ENCODE results near the gene CCDC167.

CCDC167 gene

DNA sequence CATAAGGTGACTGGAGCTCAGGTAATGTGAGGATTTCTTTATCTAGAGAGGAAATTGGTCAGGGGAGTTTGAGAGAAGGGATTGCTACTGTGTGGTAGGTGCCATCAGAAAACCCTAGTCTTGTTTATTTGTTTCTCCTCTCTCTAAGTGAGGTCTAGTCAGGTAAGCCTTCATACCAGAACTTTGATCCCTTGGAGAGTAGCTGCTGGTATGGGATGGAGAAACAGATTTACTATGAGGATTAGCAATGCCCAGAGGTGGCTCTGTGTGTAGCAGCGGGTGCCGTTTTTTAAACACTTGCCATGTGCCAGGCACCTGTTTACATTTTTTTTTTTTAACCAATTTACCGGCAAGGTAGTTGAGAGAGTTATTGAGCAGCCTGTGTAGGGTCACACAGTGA is 47.2 kb downstream of the CCDC167 start:
- TF ChIP-seq, protein P1, sequence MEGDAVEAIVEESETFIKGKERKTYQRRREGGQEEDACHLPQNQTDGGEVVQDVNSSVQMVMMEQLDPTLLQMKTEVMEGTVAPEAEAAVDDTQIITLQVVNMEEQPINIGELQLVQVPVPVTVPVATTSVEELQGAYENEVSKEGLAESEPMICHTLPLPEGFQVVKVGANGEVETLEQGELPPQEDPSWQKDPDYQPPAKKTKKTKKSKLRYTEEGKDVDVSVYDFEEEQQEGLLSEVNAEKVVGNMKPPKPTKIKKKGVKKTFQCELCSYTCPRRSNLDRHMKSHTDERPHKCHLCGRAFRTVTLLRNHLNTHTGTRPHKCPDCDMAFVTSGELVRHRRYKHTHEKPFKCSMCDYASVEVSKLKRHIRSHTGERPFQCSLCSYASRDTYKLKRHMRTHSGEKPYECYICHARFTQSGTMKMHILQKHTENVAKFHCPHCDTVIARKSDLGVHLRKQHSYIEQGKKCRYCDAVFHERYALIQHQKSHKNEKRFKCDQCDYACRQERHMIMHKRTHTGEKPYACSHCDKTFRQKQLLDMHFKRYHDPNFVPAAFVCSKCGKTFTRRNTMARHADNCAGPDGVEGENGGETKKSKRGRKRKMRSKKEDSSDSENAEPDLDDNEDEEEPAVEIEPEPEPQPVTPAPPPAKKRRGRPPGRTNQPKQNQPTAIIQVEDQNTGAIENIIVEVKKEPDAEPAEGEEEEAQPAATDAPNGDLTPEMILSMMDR (IDR thresholded peaks at IDR 0.05), result no peak

DNA sequence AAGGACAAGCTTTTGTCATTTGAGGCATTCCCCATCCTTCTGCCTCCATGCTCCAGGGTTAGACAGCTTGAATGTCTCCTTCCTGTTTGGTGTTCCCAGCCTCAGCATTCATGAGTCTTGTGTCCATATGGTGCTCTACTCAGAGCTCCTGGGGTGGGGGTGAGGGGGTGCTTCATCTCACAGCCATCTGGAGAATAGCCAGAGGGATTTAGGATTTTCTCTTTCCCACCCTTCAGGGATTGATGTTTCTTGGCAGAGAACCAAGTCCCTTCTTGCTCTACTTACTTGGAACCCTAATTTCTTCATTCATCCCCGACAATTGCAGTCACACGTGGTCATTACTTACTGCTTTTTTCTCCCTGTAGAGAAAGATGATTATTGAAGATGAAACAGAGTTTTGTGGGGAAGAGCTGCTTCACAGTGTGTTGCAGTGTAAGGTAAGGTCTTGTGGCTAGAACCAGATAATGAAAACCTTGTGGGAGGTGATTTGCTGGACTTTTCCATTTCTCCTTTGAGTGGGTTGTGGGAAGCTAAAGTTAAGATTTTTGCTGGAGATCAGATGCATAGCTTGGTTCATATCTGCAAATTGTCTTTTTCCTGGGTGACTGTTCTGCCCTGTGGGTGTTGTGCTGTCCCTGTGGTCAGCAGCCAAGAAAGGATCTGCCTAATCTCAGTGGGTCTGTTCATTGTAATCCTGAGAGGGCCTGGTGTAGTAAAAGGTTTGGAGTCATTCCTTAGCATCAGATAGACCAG is 48.1 kb downstream of the CCDC167 start:
- TF ChIP-seq, protein P1 (IDR thresholded peaks at IDR 0.05), result no peak

DNA sequence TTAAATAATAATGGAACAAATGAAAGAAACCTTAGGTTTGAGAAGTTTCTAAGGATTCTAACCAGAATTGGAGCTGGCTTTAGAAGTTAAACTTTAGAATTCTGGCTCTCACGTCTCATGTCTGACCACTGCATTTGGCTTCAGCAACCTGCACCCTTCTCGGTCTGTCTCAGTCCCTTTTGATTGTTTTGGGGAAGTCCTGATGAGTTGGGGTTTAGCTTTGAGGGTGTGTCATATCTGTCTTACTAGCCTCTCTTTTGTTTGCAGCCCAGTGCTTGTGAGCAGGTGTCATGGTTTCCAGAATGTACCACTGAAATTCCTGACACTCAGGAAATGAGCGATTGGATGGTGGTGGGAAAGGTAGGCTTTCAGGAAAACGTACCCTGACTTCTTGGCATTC is 49.7 kb downstream of the CCDC167 start:
- TF ChIP-seq, protein P1 (IDR thresholded peaks at IDR 0.05), result no peak

DNA sequence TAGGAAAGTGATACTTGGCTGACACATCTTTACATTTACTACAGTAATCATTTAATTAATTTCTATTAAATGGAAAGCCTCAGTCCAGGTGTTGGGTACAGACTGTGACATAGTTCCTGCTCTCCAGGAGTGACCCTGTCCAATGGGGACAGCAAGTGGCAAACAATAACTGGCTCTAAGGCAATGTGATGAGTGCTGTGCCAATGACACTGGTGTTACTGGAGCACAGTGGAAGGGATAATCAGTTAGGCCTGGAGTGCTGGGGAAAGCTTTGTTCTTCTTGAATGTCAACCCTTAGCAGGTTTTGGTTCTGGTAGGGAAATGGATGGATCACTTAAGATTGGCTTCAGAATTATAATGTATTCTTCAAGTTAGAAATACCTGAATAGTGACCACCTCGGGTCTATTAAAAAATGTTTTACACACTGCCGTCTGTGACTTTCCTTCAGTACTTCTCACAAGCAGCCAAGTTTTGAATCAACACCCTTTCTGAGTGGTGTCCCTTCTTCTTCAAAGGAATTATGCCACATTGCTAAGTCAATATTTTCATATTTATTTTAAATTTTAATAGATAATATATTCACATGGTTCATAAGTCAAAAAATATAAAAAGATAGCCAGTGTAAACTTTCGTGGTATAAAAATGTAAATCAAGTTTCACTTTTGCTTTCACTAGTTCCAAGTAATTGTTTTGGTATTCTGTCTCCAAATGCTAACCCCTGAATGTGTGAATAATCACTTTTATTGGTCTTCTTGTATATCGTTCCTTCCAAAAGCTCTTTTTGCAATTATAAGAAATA is 57.1 kb downstream of the CCDC167 start:
- TF ChIP-seq, protein P1 (IDR thresholded peaks at IDR 0.05), result no peak

DNA sequence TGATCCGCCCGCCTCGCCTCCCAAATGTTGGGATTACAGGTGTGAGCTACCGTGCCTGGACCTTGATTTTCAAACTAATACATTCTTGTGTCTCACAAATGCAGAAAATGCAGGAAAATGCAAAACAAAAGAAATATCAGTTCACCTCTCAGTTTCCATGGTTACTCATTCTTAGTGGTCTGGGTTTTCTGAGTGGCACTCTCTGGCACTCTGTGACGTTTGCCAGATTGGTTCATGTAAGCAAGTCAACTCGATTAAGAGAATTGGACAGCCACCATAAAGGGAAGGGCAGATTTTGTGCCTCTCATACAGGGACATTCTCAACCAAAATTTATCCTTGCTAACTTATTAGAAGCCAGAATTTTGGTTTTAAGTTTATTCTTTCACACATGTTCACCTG is 58.0 kb downstream of the CCDC167 start:
- TF ChIP-seq, protein P1 (IDR thresholded peaks at IDR 0.05), result no peak

DNA sequence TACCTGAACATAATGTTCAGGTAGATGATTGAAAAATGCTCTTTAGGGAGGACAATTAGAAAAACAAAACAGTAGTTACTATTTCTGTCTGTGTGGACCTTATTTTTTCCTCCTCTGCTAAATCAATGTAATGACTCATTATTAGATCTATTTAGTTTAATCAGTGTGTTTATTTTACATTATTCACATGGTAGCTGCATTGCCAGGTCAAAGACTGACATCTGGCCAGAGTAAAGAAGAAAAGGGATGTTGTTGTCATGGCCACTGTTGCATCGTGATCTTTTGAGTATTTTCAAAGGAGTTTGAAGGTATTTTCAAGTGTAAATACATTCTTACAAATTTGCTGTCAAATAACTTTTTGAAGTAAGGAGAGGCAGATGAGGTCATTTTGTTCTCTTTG is 60.8 kb downstream of the CCDC167 start:
- TF ChIP-seq, protein P1 (IDR thresholded peaks at IDR 0.05), result no peak

DNA sequence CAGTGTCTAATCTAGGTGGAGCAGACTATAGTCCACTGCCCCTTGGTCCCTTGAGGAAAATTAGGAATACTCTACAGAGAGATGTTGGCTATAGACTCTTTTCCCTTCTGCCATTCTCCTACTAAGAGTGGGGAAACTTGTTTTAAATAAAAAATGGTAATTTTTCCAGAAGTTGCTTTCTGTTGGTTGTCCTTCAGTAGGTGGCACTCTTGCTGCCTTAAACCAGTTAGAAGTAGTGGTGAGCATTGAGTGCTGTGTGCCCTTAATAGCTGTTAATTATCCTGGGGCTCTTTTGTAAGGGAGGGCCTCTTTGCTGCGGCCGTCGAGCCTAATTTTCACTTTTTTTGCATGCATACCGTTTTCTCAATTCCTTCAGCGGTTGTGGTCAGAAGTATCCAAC is 63.9 kb downstream of the CCDC167 start:
- TF ChIP-seq, protein P1 (IDR thresholded peaks at IDR 0.05), result peak; percentile 8; the same call in 1 of the 2 replicates
